GM23338 (cell line): ENCODE measurements around the gene LDB3. TPM values are rescaled to one million over a fixed set of nuclear protein-coding genes. Genes with fewer than 3 reads are reported as not detected.

Experiments
- ATAC-seq: fragments of 200-7000 bp; cut with Tn5 transposase; 3 replicates; pipeline ENCODE4 v1.9.1; 2020
- DNase-seq: peaks from one replicate; pipeline ENCODE4 v3.0.0-alpha.2; 2015; ENCODE audit warnings: low spot score
- H2AFZ ChIP-seq: fragments of 200-600 bp; sonication (generic); 2 replicates; pipeline ENCODE4 v1.8.0; 2016; ENCODE audit warnings: antibody characterized with exemption, mild to moderate bottlenecking, moderate library complexity
- H3F3A ChIP-seq: fragments of 200-600 bp; sonication (generic); replicated peaks from 2 replicates; pipeline ENCODE4 v1.8.0; 2017; ENCODE audit warnings: antibody characterized with exemption, mixed run types, low read depth
- H3K27ac ChIP-seq: fragments of 200-600 bp; sonication (generic); 2 replicates; pipeline ENCODE4 v1.6.1; 2016; ENCODE audit warnings: low read depth
- H3K27me3 ChIP-seq: fragments of 200-600 bp; sonication (generic); 2 replicates; pipeline ENCODE4 v1.8.0; 2016; ENCODE audit warnings: mild to moderate bottlenecking, mixed run types, moderate library complexity; ENCODE audit not compliant: insufficient read depth
- H3K36me3 ChIP-seq: fragments of 200-600 bp; sonication (generic); 2 replicates; pipeline ENCODE4 v1.8.0; 2016; ENCODE audit warnings: mild to moderate bottlenecking; ENCODE audit not compliant: insufficient read depth
- H3K4me1 ChIP-seq: fragments of 200-600 bp; sonication (generic); 2 replicates; pipeline ENCODE4 v1.8.0; 2016; ENCODE audit warnings: mild to moderate bottlenecking, moderate library complexity; ENCODE audit not compliant: insufficient read depth
- H3K4me2 ChIP-seq: fragments of 200-600 bp; sonication (generic); 2 replicates; pipeline ENCODE4 v1.7.1; 2017; ENCODE audit warnings: mixed run types
- H3K4me3 ChIP-seq: fragments of 200-600 bp; sonication (generic); 2 replicates; pipeline ENCODE4 v1.6.1; 2016; ENCODE audit warnings: mixed run types
- H3K79me2 ChIP-seq: fragments of 200-600 bp; sonication (generic); replicated peaks from 2 replicates; pipeline ENCODE4 v1.8.0; 2017; ENCODE audit warnings: mild to moderate bottlenecking; ENCODE audit not compliant: insufficient read depth
- H3K9me2 ChIP-seq: fragments of 200-600 bp; sonication (generic); 2 replicates; pipeline ENCODE4 v1.8.0; 2017; ENCODE audit not compliant: insufficient read depth
- H4K20me1 ChIP-seq: fragments of 200-600 bp; sonication (generic); replicated peaks from 2 replicates; pipeline ENCODE4 v1.8.0; 2017; ENCODE audit warnings: mild to moderate bottlenecking; ENCODE audit not compliant: insufficient read depth
- H3K27ac Mint-ChIP-seq: 2 replicates; pipeline ENCODE4 v1.8.0; 2020; ENCODE audit warnings: inconsistent platforms, mild to moderate bottlenecking, moderate library complexity, mixed read lengths
- H3K27me3 Mint-ChIP-seq: 3 replicates; pipeline ENCODE4 v1.8.0; 2022; ENCODE audit warnings: low read depth, mild to moderate bottlenecking, moderate library complexity, mixed read lengths, inconsistent platforms; ENCODE audit not compliant: insufficient read depth, poor library complexity
- H3K36me3 Mint-ChIP-seq: 3 replicates; pipeline ENCODE4 v1.8.0; 2021; ENCODE audit warnings: low read depth, mild to moderate bottlenecking, inconsistent platforms, moderate library complexity, mixed read lengths
- H3K4me1 Mint-ChIP-seq: 3 replicates; pipeline ENCODE4 v1.8.0; 2020; ENCODE audit warnings: mild to moderate bottlenecking, inconsistent platforms, mixed read lengths
- H3K4me3 Mint-ChIP-seq: 3 replicates; pipeline ENCODE4 v1.8.0; 2021; ENCODE audit warnings: moderate library complexity, mild to moderate bottlenecking, inconsistent platforms, mixed read lengths
- H3K9me3 Mint-ChIP-seq: 3 replicates; pipeline ENCODE4 v1.8.0; 2020; ENCODE audit warnings: moderate library complexity, mild to moderate bottlenecking, inconsistent platforms, mixed read lengths
- CREB1 ChIP-seq: fragments of 250-450 bp; sonication (Bioruptor Pico); IDR thresholded peaks from 2 replicates; pipeline ENCODE4 v1.5.0; 2020; ENCODE audit warnings: low read depth, mild to moderate bottlenecking, moderate library complexity
- EZH2 ChIP-seq: fragments of 200-600 bp; sonication (generic); IDR thresholded peaks from one replicate; pipeline ENCODE4 v1.8.0; 2017; ENCODE audit warnings: antibody characterized with exemption, mild to moderate bottlenecking, low read depth; ENCODE audit not compliant: unreplicated experiment
- EZH2phosphoT487 ChIP-seq: fragments of 200-600 bp; sonication (generic); IDR thresholded peaks from one replicate; pipeline ENCODE4 v1.8.1; 2018; ENCODE audit warnings: antibody characterized with exemption; ENCODE audit not compliant: unreplicated experiment
- JUNB ChIP-seq: IDR thresholded peaks from one replicate; pipeline ENCODE4 v1.6.1; 2016; ENCODE audit warnings: antibody characterized with exemption; ENCODE audit not compliant: unreplicated experiment
- NANOG ChIP-seq: IDR thresholded peaks from 2 replicates; pipeline ENCODE4 v1.6.1; 2016; ENCODE audit warnings: antibody characterized with exemption, borderline replicate concordance
- STAT1 ChIP-seq: IDR thresholded peaks from one replicate; pipeline ENCODE4 v1.6.1; 2016; ENCODE audit warnings: antibody characterized with exemption; ENCODE audit not compliant: unreplicated experiment
- ZNF114 ChIP-seq: fragments of 250-450 bp; sonication (Bioruptor Pico); IDR thresholded peaks from 2 replicates; pipeline ENCODE4 v1.5.0; 2020; ENCODE audit warnings: mild to moderate bottlenecking, moderate library complexity
- ZNF331 ChIP-seq: fragments of 250-450 bp; sonication (Bioruptor Pico); IDR thresholded peaks from 2 replicates; pipeline ENCODE4 v1.5.0; 2020; ENCODE audit warnings: low read depth, mild to moderate bottlenecking, moderate library complexity
- polyA plus RNA-seq: library from polyadenylated mRNA; unstranded; fragments of >200 nt; fragmentation: Nextera tagmentation; extraction: Ambion mirVana; gene quantifications from 2 replicates; pipeline ENCODE4 v1.2.1, GENCODE V29; 2016
- total RNA-seq: library from RNA; depleted of rRNA; stranded (reverse); fragments of >200 nt; shearing (Covaris generic); gene quantifications from 2 replicates; pipeline ENCODE4 v1.2.3, GENCODE V29; 2014
- TF ChIP-seq, protein P1 (sequence below), 2 experiments: fragments of 200-600 bp in 1 of 2; sonication (generic) in 1 of 2; conservative IDR thresholded peaks; 2 replicates each; pipeline versions ENCODE4 v1.5.1 to v1.6.1; 2016 to 2017; ENCODE audit warnings: antibody characterized with exemption in 2 of 2, low read depth in 2 of 2, mild to moderate bottlenecking in 2 of 2, moderate library complexity in 1 of 2
- TF ChIP-seq, protein P2 (sequence below): IDR thresholded peaks from one replicate; pipeline ENCODE4 v1.6.1; 2018; ENCODE audit warnings: antibody characterized with exemption; ENCODE audit not compliant: unreplicated experiment
- TF ChIP-seq, protein P3 (sequence below): IDR thresholded peaks from 2 replicates; pipeline ENCODE4 v1.6.1; 2016; ENCODE audit warnings: antibody characterized with exemption

Gene LDB3
- total and polyA plus RNA-seq, 2 experiments from 2014 or later = 0.14 to 0.16 TPM

DNA sequence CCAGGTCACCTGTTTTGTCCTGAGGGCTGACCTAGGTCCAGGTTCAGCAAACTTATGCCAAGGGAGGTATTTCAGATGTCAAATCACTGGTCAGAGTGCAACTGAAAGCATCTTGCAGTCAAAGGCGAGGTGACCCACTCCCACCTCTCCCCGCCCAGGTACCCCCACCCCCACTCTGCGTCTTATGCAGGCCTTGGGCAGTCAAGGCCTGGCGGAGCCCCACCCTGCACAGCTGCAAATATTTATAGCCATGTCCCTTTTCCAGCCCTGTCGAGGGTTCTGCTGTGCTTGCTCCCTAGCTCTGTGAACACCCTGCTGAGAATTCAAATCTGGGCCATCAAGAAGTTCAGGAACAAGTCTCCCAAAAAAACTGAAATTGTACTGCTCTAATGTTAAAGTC is 47.5 kb downstream of the LDB3 start:
- no peak for ATAC-seq
- H2AFZ ChIP-seq = peak overlapping the region; percentile 76; the same call in 1 of the 2 replicates

More for the DNA sequence above, 47.5 kb downstream of the LDB3 start:
- Histone ChIP-seq H3K27me3 (no peaks in the 10 kb centered on the region), H3K79me2 (no peaks in the 10 kb centered on the region), H3K4me2 (no peak overlapping the region), H4K20me1 (no peaks in the 10 kb centered on the region), H3K27ac (no peak overlapping the region), H3F3A (peaks cover 6% of the 10 kb centered on the region; the same call in 1 of the 2 replicates), H3K4me3 (no peak overlapping the region), H3K36me3 (no peaks in the 10 kb centered on the region), H3K4me1 (peaks cover 22% of the 10 kb centered on the region), H3K9me2 (no peaks in the 10 kb centered on the region)
- H3K9me3 Mint-ChIP-seq = no peaks in the 10 kb centered on the region; the same call in 2 of the 3 replicates
- H3K4me3 Mint-ChIP-seq = no peak overlapping the region
- H3K36me3 Mint-ChIP-seq = no peaks in the 10 kb centered on the region; the same call in 2 of the 3 replicates
- peaks cover 14% of the 10 kb centered on the region for H3K27me3 Mint-ChIP-seq
- no peak overlapping the region for H3K27ac Mint-ChIP-seq
- TF ChIP-seq, protein P1, sequence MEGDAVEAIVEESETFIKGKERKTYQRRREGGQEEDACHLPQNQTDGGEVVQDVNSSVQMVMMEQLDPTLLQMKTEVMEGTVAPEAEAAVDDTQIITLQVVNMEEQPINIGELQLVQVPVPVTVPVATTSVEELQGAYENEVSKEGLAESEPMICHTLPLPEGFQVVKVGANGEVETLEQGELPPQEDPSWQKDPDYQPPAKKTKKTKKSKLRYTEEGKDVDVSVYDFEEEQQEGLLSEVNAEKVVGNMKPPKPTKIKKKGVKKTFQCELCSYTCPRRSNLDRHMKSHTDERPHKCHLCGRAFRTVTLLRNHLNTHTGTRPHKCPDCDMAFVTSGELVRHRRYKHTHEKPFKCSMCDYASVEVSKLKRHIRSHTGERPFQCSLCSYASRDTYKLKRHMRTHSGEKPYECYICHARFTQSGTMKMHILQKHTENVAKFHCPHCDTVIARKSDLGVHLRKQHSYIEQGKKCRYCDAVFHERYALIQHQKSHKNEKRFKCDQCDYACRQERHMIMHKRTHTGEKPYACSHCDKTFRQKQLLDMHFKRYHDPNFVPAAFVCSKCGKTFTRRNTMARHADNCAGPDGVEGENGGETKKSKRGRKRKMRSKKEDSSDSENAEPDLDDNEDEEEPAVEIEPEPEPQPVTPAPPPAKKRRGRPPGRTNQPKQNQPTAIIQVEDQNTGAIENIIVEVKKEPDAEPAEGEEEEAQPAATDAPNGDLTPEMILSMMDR (conservative IDR thresholded peaks at IDR 0.05; ENCODE audit: low read depth in 2 of 2) = no peak
- TF ChIP-seq JUNB = no peak
- TF ChIP-seq NANOG = no peak
- TF ChIP-seq, protein P2, sequence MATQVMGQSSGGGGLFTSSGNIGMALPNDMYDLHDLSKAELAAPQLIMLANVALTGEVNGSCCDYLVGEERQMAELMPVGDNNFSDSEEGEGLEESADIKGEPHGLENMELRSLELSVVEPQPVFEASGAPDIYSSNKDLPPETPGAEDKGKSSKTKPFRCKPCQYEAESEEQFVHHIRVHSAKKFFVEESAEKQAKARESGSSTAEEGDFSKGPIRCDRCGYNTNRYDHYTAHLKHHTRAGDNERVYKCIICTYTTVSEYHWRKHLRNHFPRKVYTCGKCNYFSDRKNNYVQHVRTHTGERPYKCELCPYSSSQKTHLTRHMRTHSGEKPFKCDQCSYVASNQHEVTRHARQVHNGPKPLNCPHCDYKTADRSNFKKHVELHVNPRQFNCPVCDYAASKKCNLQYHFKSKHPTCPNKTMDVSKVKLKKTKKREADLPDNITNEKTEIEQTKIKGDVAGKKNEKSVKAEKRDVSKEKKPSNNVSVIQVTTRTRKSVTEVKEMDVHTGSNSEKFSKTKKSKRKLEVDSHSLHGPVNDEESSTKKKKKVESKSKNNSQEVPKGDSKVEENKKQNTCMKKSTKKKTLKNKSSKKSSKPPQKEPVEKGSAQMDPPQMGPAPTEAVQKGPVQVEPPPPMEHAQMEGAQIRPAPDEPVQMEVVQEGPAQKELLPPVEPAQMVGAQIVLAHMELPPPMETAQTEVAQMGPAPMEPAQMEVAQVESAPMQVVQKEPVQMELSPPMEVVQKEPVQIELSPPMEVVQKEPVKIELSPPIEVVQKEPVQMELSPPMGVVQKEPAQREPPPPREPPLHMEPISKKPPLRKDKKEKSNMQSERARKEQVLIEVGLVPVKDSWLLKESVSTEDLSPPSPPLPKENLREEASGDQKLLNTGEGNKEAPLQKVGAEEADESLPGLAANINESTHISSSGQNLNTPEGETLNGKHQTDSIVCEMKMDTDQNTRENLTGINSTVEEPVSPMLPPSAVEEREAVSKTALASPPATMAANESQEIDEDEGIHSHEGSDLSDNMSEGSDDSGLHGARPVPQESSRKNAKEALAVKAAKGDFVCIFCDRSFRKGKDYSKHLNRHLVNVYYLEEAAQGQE = no peak
- TF ChIP-seq EZH2phosphoT487 = no peak
- no peak for TF ChIP-seq ZNF114 (CRISPR knock-in tag)
- TF ChIP-seq EZH2 = no peak
- no peak for TF ChIP-seq ZNF331 (CRISPR knock-in tag)
- TF ChIP-seq, protein P3, sequence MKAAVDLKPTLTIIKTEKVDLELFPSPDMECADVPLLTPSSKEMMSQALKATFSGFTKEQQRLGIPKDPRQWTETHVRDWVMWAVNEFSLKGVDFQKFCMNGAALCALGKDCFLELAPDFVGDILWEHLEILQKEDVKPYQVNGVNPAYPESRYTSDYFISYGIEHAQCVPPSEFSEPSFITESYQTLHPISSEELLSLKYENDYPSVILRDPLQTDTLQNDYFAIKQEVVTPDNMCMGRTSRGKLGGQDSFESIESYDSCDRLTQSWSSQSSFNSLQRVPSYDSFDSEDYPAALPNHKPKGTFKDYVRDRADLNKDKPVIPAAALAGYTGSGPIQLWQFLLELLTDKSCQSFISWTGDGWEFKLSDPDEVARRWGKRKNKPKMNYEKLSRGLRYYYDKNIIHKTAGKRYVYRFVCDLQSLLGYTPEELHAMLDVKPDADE = no peak
- no peak for TF ChIP-seq STAT1
- no peak for TF ChIP-seq CREB1
- DNase-seq = no peak
- peaks cover 25% of the 10 kb centered on the region for H3K4me1 Mint-ChIP-seq
